ENCODE results near the gene PES1.

DNA sequence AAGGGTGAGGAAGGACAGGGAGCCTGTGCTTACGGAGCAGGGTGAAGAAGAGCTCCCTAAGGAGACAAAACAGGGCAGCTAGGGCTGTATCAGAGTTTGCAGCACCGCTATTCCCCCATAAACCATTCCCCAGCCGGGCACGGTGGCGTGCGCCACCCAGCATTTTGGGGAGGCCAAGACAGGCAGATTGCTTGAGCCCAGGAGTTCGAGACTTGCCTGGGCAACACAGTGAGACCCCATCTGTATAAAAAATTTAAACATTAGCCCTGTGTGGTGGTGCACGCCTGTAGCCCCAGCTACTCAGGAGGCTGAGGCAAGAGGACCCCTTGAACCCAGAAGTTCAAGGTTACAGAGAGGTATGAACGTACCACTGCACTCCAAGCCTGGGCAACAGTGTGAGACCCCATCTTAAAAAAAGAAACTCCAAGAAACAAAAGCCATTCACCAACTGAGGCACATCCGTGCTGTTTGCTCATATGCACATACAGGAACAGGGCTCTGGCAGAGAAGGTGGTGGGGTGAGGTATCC is 22.0 kb downstream of the PES1 start:
- TF ChIP-seq, protein P1, sequence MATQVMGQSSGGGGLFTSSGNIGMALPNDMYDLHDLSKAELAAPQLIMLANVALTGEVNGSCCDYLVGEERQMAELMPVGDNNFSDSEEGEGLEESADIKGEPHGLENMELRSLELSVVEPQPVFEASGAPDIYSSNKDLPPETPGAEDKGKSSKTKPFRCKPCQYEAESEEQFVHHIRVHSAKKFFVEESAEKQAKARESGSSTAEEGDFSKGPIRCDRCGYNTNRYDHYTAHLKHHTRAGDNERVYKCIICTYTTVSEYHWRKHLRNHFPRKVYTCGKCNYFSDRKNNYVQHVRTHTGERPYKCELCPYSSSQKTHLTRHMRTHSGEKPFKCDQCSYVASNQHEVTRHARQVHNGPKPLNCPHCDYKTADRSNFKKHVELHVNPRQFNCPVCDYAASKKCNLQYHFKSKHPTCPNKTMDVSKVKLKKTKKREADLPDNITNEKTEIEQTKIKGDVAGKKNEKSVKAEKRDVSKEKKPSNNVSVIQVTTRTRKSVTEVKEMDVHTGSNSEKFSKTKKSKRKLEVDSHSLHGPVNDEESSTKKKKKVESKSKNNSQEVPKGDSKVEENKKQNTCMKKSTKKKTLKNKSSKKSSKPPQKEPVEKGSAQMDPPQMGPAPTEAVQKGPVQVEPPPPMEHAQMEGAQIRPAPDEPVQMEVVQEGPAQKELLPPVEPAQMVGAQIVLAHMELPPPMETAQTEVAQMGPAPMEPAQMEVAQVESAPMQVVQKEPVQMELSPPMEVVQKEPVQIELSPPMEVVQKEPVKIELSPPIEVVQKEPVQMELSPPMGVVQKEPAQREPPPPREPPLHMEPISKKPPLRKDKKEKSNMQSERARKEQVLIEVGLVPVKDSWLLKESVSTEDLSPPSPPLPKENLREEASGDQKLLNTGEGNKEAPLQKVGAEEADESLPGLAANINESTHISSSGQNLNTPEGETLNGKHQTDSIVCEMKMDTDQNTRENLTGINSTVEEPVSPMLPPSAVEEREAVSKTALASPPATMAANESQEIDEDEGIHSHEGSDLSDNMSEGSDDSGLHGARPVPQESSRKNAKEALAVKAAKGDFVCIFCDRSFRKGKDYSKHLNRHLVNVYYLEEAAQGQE (IDR thresholded peaks at IDR 0.05; ENCODE audit: insufficient read depth in 1 of 2, low read depth in 2 of 2, low read length in 1 of 2) = no peak
- TF ChIP-seq, protein P2, sequence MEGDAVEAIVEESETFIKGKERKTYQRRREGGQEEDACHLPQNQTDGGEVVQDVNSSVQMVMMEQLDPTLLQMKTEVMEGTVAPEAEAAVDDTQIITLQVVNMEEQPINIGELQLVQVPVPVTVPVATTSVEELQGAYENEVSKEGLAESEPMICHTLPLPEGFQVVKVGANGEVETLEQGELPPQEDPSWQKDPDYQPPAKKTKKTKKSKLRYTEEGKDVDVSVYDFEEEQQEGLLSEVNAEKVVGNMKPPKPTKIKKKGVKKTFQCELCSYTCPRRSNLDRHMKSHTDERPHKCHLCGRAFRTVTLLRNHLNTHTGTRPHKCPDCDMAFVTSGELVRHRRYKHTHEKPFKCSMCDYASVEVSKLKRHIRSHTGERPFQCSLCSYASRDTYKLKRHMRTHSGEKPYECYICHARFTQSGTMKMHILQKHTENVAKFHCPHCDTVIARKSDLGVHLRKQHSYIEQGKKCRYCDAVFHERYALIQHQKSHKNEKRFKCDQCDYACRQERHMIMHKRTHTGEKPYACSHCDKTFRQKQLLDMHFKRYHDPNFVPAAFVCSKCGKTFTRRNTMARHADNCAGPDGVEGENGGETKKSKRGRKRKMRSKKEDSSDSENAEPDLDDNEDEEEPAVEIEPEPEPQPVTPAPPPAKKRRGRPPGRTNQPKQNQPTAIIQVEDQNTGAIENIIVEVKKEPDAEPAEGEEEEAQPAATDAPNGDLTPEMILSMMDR (IDR thresholded peaks at IDR 0.05) = no peak
